HCT116 (cell line): ENCODE measurements around the gene MORN5.
A peak's percentile ranks its signal among the peaks of the same experiment; 100 is the strongest.

Experiments
- CTCF ChIP-seq, 3 experiments: fragments of 200-600 bp in 1 of 3; sonication (generic) in 1 of 3; IDR thresholded peaks in 2 of 3; conservative IDR thresholded peaks in 1 of 3; 2 replicates each; pipeline ENCODE4 v1.5.1; 2012 to 2017; ENCODE audit warnings: low read depth in 2 of 3, low read length in 2 of 3, antibody characterized with exemption in 1 of 3, borderline replicate concordance in 1 of 3, control low read depth in 1 of 3, mild to moderate bottlenecking in 1 of 3, mixed read lengths in 1 of 3, mixed run types in 1 of 3, moderate library complexity in 1 of 3; ENCODE audit not compliant: insufficient read depth in 1 of 3
- ELF1 ChIP-seq: IDR thresholded peaks from 2 replicates; pipeline ENCODE4 v1.6.1; 2012; ENCODE audit warnings: low read depth, borderline replicate concordance
- EZH2 ChIP-seq: fragments of 200-600 bp; sonication (generic); IDR thresholded peaks from 2 replicates; pipeline ENCODE4 v1.6.1; 2017; ENCODE audit warnings: antibody characterized with exemption, mixed run types
- EZH2phosphoT487 ChIP-seq: fragments of 200-600 bp; IDR thresholded peaks from 2 replicates; pipeline ENCODE4 v1.6.1; 2018; ENCODE audit warnings: antibody characterized with exemption, borderline replicate concordance
- RAD21 ChIP-seq: IDR thresholded peaks from 2 replicates; pipeline ENCODE4 v1.6.1; 2012; ENCODE audit warnings: low read depth, mild to moderate bottlenecking
- ZBTB33 ChIP-seq: IDR thresholded peaks from 2 replicates; pipeline ENCODE4 v1.6.1; 2011; ENCODE audit warnings: mild to moderate bottlenecking, low read length, moderate library complexity; ENCODE audit not compliant: insufficient replicate concordance; ENCODE audit errors: extremely low read depth

- TF ChIP-seq EZH2 (no peak), ZBTB33 (no peak), RAD21 (peak; percentile 24; the same call in 1 of the 2 replicates), CTCF (IDR thresholded peaks at IDR 0.05 in 2 of 3, conservative IDR thresholded peaks at IDR 0.05 in 1 of 3; ENCODE audit: borderline replicate concordance in 1 of 3, insufficient read depth in 1 of 3, low read depth in 2 of 3, low read length in 2 of 3) (peak in 2 of 3 experiments; percentile 48 to 57; a peak in 4 of 6 replicates), EZH2phosphoT487 (no peak), ELF1 (no peak)
These were observed 14.7 kb upstream of the MORN5 start for GRCh38 chr9:122144836-122145591.
